GM12892 (cell line): ENCODE data around the gene ZNF391. TPM values are rescaled to one million over a fixed set of nuclear protein-coding genes. Genes with fewer than 3 reads are reported as not detected.
"Not testable (repeated sequence)": the region's sequence is repeated elsewhere in the genome, so short reads cannot be mapped to it uniquely, and the experiment has no call there.

Source experiments
- DNase-seq: peaks from one replicate; pipeline ENCODE4 v3.0.0; 2011; ENCODE audit not compliant: insufficient read length
- FAIRE-seq: peaks from 2 replicates; lab custom pipeline; 2011; peaks lifted over from hg19 to GRCh38; lab: Jason Lieb, UNC
- POLR2A ChIP-seq: IDR thresholded peaks from 2 replicates; pipeline ENCODE4 v1.6.1; 2011; ENCODE audit warnings: low read depth, low read length, control low read depth
- POLR2AphosphoS5 ChIP-seq: IDR thresholded peaks from 2 replicates; pipeline ENCODE4 v1.6.1; 2011; ENCODE audit warnings: low read depth, low read length, control low read depth
- TAF1 ChIP-seq: IDR thresholded peaks from 2 replicates; pipeline ENCODE4 v1.6.1; 2011; ENCODE audit warnings: low read depth, mild to moderate bottlenecking, control low read depth, low read length, borderline replicate concordance
- polyA plus RNA-seq: library from polyadenylated mRNA; unstranded; fragments of >200 nt; gene quantifications from one replicate; pipeline ENCODE4 v1.2.1, GENCODE V29; 2012; ENCODE audit warnings: missing spikeins, inconsistent platforms; ENCODE audit not compliant: missing spikeins

The ZNF391 gene
- 1.7 TPM for polyA plus RNA-seq

- FAIRE-seq (peak; percentile 89), DNase-seq (peak; percentile 52)
- TF ChIP-seq POLR2A (peak; percentile 83), POLR2AphosphoS5 (peak; percentile 86), TAF1 (peak; percentile 53)
Observed at GRCh38 chr6:27388293-27389197, at the start of gene ZNF391. Gene ZNF391, plus strand, starts transcription at chr6:27388759. Its CDS starts 11,612 bp downstream, at chr6:27400371.

DNA sequence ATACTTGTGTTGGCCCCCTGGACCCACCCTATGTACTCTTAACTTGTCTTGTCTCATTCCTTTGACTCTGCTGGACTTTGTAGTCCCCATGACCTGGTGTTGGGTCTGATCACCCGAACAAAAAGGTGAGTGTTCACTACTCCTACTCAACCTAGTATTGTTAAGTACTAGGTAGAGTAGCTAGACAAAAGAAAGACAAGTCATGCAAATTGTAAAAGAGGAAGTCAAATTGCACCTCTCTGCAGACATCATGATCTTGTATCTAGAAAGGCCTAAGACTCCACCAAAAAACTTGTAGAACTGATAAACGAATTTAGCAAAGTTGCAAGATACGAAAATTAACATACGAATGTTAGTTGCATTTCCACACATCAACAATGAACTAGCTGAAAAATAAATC is 35.7 kb upstream of the ZNF391 start:
- no peak for DNase-seq
- no peak for TF ChIP-seq TAF1
- TF ChIP-seq POLR2A, result no peak
- no peak for TF ChIP-seq POLR2AphosphoS5
- FAIRE-seq, result no peak

- DNase-seq, result no peak
- TF ChIP-seq POLR2A (no peak), TAF1 (no peak), POLR2AphosphoS5 (no peak)
- FAIRE-seq, result no peak
Observed at GRCh38 chr6:27358786-27359185, 29.8 kb upstream of the ZNF391 start.

DNA sequence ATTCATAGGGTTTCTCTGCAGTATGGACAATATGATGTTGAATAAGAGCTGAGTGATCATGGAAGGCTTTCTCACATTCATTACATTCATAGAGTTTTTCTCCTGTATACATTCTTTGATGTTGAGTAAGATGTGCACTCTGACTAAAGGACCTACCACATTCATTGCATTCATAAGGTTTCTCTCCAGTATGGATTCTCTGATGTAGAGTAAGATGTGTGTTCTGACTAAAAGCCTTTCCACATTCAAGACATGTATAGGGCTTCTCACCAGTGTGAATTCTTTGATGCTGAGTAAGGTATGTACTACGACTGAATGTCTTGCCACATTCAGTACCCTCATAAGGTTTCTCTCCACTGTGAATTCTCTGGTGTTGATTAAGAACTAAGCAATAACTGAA is 29.3 kb upstream of the ZNF391 start:
- FAIRE-seq (no peak), DNase-seq (no peak)
- TF ChIP-seq TAF1 (no peak), POLR2AphosphoS5 (no peak), POLR2A (no peak)

GRCh38 chr6:27368202-27368601 is 20.4 kb upstream of the ZNF391 start:
- TF ChIP-seq POLR2A, result no peak
- TF ChIP-seq TAF1, result no peak
- TF ChIP-seq POLR2AphosphoS5, result no peak
- DNase-seq (no peak), FAIRE-seq (no peak)

DNA sequence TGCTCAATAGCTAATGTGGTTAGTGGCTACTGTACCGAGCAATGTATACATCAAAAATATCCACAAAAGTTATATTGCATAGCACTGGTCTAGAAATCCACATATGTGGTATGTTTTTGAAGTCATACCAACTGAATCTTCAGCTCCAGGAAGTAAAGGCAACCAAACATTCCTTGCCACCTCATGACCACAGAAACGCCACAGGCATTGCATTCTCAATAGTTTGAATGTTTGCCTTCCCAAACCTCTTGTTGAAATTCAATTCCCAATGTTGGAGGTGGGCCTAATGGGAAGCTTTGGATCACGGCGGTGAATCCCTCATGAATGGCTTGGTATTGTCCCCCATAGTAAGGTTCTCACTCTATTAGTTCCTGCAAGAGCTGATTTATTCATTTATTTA is 18.2 kb upstream of the ZNF391 start:
- no peak for DNase-seq
- TF ChIP-seq POLR2AphosphoS5 (no peak), POLR2A (no peak), TAF1 (no peak)
- no peak for FAIRE-seq

- FAIRE-seq (no peak), DNase-seq (peak; percentile 34)
- TF ChIP-seq POLR2AphosphoS5 (no peak), TAF1 (no peak), POLR2A (no peak)
Observed at GRCh38 chr6:27374824-27375612, 13.5 kb upstream of the ZNF391 start.

- DNase-seq, result no peak
- TF ChIP-seq TAF1, result no peak
- no peak for TF ChIP-seq POLR2A
- TF ChIP-seq POLR2AphosphoS5, result no peak
- FAIRE-seq, result no peak
Observed at GRCh38 chr6:27375613-27376079, 12.9 kb upstream of the ZNF391 start.

DNA sequence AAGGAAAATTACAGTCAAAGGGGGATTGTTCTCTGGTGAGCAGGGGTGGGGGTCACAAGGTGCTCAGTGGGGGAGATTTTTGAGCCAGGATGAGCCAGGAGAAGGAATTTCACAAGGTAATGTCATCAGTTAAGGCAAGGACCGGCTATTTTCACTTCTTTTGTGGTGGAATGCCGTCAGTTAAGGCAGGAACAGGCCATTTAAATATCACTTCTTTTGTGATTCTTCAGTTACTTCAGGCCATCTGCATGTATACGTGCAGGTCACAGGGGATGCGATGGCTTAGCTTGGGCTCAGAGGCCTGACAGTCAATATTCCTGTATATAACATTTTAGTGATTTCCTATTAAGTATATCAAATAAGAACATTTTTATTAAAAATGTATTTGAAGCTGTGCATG is 10.2 kb upstream of the ZNF391 start:
- FAIRE-seq, DNase-seq: not testable (repeated sequence)

- not testable (repeated sequence) for DNase-seq, FAIRE-seq
Observed at GRCh38 chr6:27381001-27381400, 7.6 kb upstream of the ZNF391 start.

- no peak for FAIRE-seq
- DNase-seq, result no peak
- TF ChIP-seq TAF1 (no peak), POLR2AphosphoS5 (no peak), POLR2A (no peak)
Observed at GRCh38 chr6:27383011-27383410, 5.5 kb upstream of the ZNF391 start.
